Karpas-422 (cell line): ENCODE results near the gene GTF3C4. TPM values are rescaled to one million over a fixed set of nuclear protein-coding genes. Genes with fewer than 3 reads are reported as not detected.

Source experiments
- DNase-seq: peaks from one replicate; pipeline ENCODE4 v3.0.0-alpha.2; 2015
- H2AFZ ChIP-seq: fragments of 200-600 bp; sonication (generic); 2 replicates; pipeline ENCODE4 v1.6.1; 2014; ENCODE audit warnings: antibody characterized with exemption, low read length, mixed read lengths
- H3K27ac ChIP-seq: fragments of 200-600 bp; sonication (generic); 2 replicates; pipeline ENCODE4 v1.5.1; 2014; ENCODE audit warnings: mild to moderate bottlenecking, low read length, moderate library complexity
- H3K27me3 ChIP-seq: fragments of 200-600 bp; sonication (generic); 2 replicates; pipeline ENCODE4 v1.6.1; 2014; ENCODE audit warnings: low read length, mixed read lengths
- H3K36me3 ChIP-seq: fragments of 200-600 bp; sonication (generic); 2 replicates; pipeline ENCODE4 v1.6.1; 2014; ENCODE audit warnings: low read length, mixed read lengths; ENCODE audit not compliant: insufficient read depth
- H3K4me1 ChIP-seq: fragments of 200-600 bp; sonication (generic); 2 replicates; pipeline ENCODE4 v1.6.1; 2014; ENCODE audit warnings: mild to moderate bottlenecking, low read length, mixed read lengths
- H3K4me2 ChIP-seq: fragments of 200-600 bp; sonication (generic); 2 replicates; pipeline ENCODE4 v1.6.1; 2014; ENCODE audit warnings: low read length, low read depth, mild to moderate bottlenecking; ENCODE audit not compliant: poor library complexity, severe bottlenecking
- H3K4me3 ChIP-seq: fragments of 200-600 bp; sonication (generic); 2 replicates; pipeline ENCODE4 v1.5.1; 2014; ENCODE audit warnings: mild to moderate bottlenecking, antibody characterized with exemption, low read length, mixed read lengths
- H3K79me2 ChIP-seq: fragments of 200-600 bp; sonication (generic); 2 replicates; pipeline ENCODE4 v1.6.1; 2014; ENCODE audit warnings: mild to moderate bottlenecking, low read length, mixed read lengths
- H3K9ac ChIP-seq: fragments of 200-600 bp; sonication (generic); 2 replicates; pipeline ENCODE4 v1.6.0; 2014; ENCODE audit warnings: low read length
- H3K9me2 ChIP-seq: fragments of 200-600 bp; sonication (generic), shearing (Covaris generic); replicated peaks from 2 replicates; pipeline ENCODE4 v1.6.0; 2014; ENCODE audit warnings: mild to moderate bottlenecking, low read length, moderate library complexity; ENCODE audit not compliant: insufficient read depth
- H3K9me3 ChIP-seq: fragments of 300-700, 200-600 bp; sonication (generic); 2 replicates; pipeline ENCODE4 v1.6.1; 2014; ENCODE audit warnings: low read length, mixed read lengths
- H4K20me1 ChIP-seq: fragments of 200-600 bp; sonication (generic); 2 replicates; pipeline ENCODE4 v1.6.1; 2014; ENCODE audit warnings: mild to moderate bottlenecking, antibody characterized with exemption, low read length, low read depth; ENCODE audit not compliant: insufficient read depth
- total RNA-seq: library from RNA; depleted of rRNA; stranded (reverse); fragments of >200 nt; shearing (Covaris generic); gene quantifications from 2 replicates; pipeline ENCODE4 v1.2.3, GENCODE V29; 2014; ENCODE audit warnings: low replicate concordance; rRNA removed

GTF3C4 gene, protein sequence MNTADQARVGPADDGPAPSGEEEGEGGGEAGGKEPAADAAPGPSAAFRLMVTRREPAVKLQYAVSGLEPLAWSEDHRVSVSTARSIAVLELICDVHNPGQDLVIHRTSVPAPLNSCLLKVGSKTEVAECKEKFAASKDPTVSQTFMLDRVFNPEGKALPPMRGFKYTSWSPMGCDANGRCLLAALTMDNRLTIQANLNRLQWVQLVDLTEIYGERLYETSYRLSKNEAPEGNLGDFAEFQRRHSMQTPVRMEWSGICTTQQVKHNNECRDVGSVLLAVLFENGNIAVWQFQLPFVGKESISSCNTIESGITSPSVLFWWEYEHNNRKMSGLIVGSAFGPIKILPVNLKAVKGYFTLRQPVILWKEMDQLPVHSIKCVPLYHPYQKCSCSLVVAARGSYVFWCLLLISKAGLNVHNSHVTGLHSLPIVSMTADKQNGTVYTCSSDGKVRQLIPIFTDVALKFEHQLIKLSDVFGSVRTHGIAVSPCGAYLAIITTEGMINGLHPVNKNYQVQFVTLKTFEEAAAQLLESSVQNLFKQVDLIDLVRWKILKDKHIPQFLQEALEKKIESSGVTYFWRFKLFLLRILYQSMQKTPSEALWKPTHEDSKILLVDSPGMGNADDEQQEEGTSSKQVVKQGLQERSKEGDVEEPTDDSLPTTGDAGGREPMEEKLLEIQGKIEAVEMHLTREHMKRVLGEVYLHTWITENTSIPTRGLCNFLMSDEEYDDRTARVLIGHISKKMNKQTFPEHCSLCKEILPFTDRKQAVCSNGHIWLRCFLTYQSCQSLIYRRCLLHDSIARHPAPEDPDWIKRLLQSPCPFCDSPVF
- total RNA-seq = 8.8 and 11.2 TPM in 2 replicates

GRCh38 chr9:132670457-132671391 is at the start of gene GTF3C4:
TSS of gene GTF3C4 (plus strand) at chr9:132670464. CDS start at chr9:132670599, 135 bp downstream.
- Histone ChIP-seq H3K9me3 (no peaks in the 10 kb centered on the region), H3K4me3 (peak within 1 kb of the TSS; percentile 79), H3K27ac (peak within 1 kb of the TSS; percentile 83), H2AFZ (peak within 1 kb of the TSS; percentile 97), H3K9me2 (no peaks in the 10 kb centered on the region), H3K79me2 (peaks cover 98% of the 10 kb centered on the region), H3K36me3 (peaks cover 13% of the 10 kb centered on the region; the same call in 1 of the 2 replicates), H3K27me3 (no peaks in the 10 kb centered on the region), H4K20me1 (peaks cover 29% of the 10 kb centered on the region), H3K4me1 (peaks cover 27% of the 10 kb centered on the region), H3K9ac (peak within 1 kb of the TSS; percentile 90), H3K4me2 (peak within 1 kb of the TSS; percentile 73)
- DNase-seq = peak; percentile 59

GRCh38 chr9:132622159-132622558 is 48.1 kb upstream of the GTF3C4 start:
- Histone ChIP-seq H3K9me2 (no peaks in the 10 kb centered on the region), H3K27ac (no peak overlapping the region), H3K79me2 (no peaks in the 10 kb centered on the region), H3K9me3 (no peaks in the 10 kb centered on the region), H3K27me3 (no peaks in the 10 kb centered on the region), H4K20me1 (no peaks in the 10 kb centered on the region), H3K36me3 (peaks cover 28% of the 10 kb centered on the region; the same call in 1 of the 2 replicates), H2AFZ (no peak overlapping the region), H3K4me3 (no peak overlapping the region), H3K4me2 (no peak overlapping the region), H3K9ac (no peak overlapping the region), H3K4me1 (no peaks in the 10 kb centered on the region)
- DNase-seq = no peak

- H4K20me1 ChIP-seq = no peaks in the 10 kb centered on the region
- H3K79me2 ChIP-seq = no peaks in the 10 kb centered on the region
- H3K9me3 ChIP-seq = no peaks in the 10 kb centered on the region
- H2AFZ ChIP-seq = no peak overlapping the region
- H3K4me1 ChIP-seq = no peaks in the 10 kb centered on the region
- H3K9ac ChIP-seq = no peak overlapping the region
- H3K9me2 ChIP-seq = no peaks in the 10 kb centered on the region
- H3K27me3 ChIP-seq = no peaks in the 10 kb centered on the region
- DNase-seq = no peak
- H3K4me2 ChIP-seq = no peak overlapping the region
- no peak overlapping the region for H3K4me3 ChIP-seq
- H3K27ac ChIP-seq = no peak overlapping the region
- H3K36me3 ChIP-seq = peaks cover 30% of the 10 kb centered on the region; the same call in 1 of the 2 replicates
These were observed 44.0 kb upstream of the GTF3C4 start for GRCh38 chr9:132626285-132626684.

DNA sequence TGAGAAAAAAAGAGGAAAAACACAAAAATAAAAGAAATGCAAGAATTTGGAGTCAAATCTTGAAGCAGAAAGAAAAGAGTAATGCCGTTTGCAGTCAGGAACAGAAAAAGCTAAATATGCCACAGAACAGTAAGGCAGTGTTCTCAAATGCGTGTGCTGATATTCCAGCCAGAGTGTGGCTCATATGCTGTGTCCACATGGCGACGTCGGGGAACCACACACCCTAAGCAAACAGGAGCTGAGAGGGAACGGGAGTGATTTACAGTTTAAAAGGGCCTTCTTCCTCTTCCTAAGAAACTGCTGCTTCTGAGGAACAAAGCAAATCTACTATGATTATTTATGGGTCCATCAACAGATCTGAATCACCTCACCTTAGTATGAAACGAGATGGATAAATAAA is 43.2 kb upstream of the GTF3C4 start:
- H2AFZ ChIP-seq = no peak overlapping the region
- H3K9me3 ChIP-seq = no peaks in the 10 kb centered on the region
- no peaks in the 10 kb centered on the region for H3K4me1 ChIP-seq
- H3K36me3 ChIP-seq = peaks cover 29% of the 10 kb centered on the region; the same call in 1 of the 2 replicates
- no peaks in the 10 kb centered on the region for H3K9me2 ChIP-seq
- no peak overlapping the region for H3K4me3 ChIP-seq
- H3K79me2 ChIP-seq = no peaks in the 10 kb centered on the region
- no peaks in the 10 kb centered on the region for H4K20me1 ChIP-seq
- H3K9ac ChIP-seq = no peak overlapping the region
- no peak overlapping the region for H3K27ac ChIP-seq
- H3K4me2 ChIP-seq = no peak overlapping the region
- no peak for DNase-seq
- no peaks in the 10 kb centered on the region for H3K27me3 ChIP-seq

GRCh38 chr9:132627594-132627993 is 42.7 kb upstream of the GTF3C4 start:
- Histone ChIP-seq H3K4me1 (no peaks in the 10 kb centered on the region), H2AFZ (no peak overlapping the region), H3K4me3 (no peak overlapping the region), H3K27me3 (no peaks in the 10 kb centered on the region), H4K20me1 (no peaks in the 10 kb centered on the region), H3K9me2 (no peaks in the 10 kb centered on the region), H3K36me3 (peaks cover 25% of the 10 kb centered on the region; the same call in 1 of the 2 replicates), H3K9ac (no peak overlapping the region), H3K79me2 (no peaks in the 10 kb centered on the region), H3K9me3 (no peaks in the 10 kb centered on the region), H3K27ac (no peak overlapping the region), H3K4me2 (no peak overlapping the region)
- no peak for DNase-seq

DNA sequence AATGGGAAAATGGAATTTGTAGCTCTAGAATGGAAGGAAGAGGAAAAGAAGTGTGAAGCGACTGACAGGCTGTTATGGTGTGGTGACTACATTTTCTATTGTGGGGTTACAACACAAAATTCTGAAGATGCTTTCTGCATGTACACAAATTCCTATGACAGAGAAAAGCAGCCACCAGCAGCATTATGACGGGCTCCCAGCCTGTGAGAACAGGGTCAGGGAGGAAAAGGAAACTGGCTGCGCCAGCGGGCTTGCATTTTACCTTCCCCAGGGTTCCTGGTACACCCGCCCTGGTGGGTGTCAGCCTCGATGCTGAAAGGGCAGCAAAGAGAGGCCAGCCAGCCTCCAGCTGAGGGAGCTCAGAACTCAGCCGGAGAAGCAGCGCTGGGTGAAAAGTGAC is 41.5 kb upstream of the GTF3C4 start:
- Histone ChIP-seq H3K9me3 (no peaks in the 10 kb centered on the region), H3K79me2 (no peaks in the 10 kb centered on the region), H3K4me2 (no peak overlapping the region), H2AFZ (no peak overlapping the region), H3K9ac (no peak overlapping the region), H3K9me2 (no peaks in the 10 kb centered on the region), H3K4me1 (no peaks in the 10 kb centered on the region), H3K4me3 (no peak overlapping the region), H3K27me3 (no peaks in the 10 kb centered on the region), H3K36me3 (peaks cover 30% of the 10 kb centered on the region; the same call in 1 of the 2 replicates), H4K20me1 (no peaks in the 10 kb centered on the region), H3K27ac (no peak overlapping the region)
- DNase-seq = no peak

DNA sequence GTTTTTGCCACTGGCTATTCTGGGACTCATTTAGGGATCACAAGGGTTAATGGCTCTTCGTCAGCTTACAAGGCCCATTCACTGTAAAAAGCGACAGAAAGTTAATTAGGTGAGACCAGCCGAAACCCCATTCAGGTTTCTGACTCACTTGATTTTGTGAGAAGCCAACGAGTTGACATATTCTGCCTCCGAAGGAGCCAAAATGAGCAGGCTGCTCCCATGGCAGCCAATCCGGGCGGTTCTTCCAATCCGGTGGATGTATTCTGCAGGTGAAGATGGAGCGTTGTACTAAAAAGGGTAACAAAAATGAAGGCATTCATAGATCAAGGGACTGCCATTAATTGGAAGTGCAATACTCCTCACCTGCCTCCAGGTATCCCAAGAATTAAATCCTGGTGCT is 40.1 kb upstream of the GTF3C4 start:
- no peaks in the 10 kb centered on the region for H3K79me2 ChIP-seq

More for the DNA sequence above, 40.1 kb upstream of the GTF3C4 start:
- Histone ChIP-seq H3K27me3 (no peaks in the 10 kb centered on the region), H3K4me1 (no peaks in the 10 kb centered on the region), H3K9me3 (no peaks in the 10 kb centered on the region), H3K4me3 (no peak overlapping the region), H3K4me2 (no peak overlapping the region), H3K27ac (no peak overlapping the region), H3K36me3 (peaks cover 31% of the 10 kb centered on the region; the same call in 1 of the 2 replicates), H4K20me1 (no peaks in the 10 kb centered on the region), H2AFZ (no peak overlapping the region), H3K9ac (no peak overlapping the region), H3K9me2 (no peaks in the 10 kb centered on the region)
- no peak for DNase-seq
